ENCODE measurements around the gene PALM3. TPM values are rescaled to one million over a fixed set of nuclear protein-coding genes. Genes with fewer than 3 reads are reported as not detected.

The PALM3 gene
- total RNA-seq, 2 donors from 2014 or later, result not detected

GRCh38 chr19:14081797-14082674 is 20.2 kb upstream of the PALM3 start:
- Mint-ChIP-seq H3K27me3 (no peaks in the 10 kb centered on the region), H3K27ac (peak overlapping the region; percentile 90), H3K36me3 (ENCODE audit: low read depth) (no peaks in the 10 kb centered on the region), H3K4me1 (peaks cover 17% of the 10 kb centered on the region), H3K4me3 (peak overlapping the region; percentile 93)
- ATAC-seq (peak; percentile 40), DNase-seq (peak; percentile 23 to 35 (median 29))
- H3K9me3 ChIP-seq (ENCODE audit: control insufficient read depth, low read length, poor library complexity, severe bottlenecking), result no peaks in the 10 kb centered on the region

- Mint-ChIP-seq H3K36me3 (ENCODE audit: low read depth) (no peaks in the 10 kb centered on the region), H3K27ac (peak overlapping the region; percentile 90), H3K4me1 (peaks cover 17% of the 10 kb centered on the region), H3K4me3 (peak overlapping the region; percentile 93), H3K27me3 (no peaks in the 10 kb centered on the region)
- peak; percentile 93 for ATAC-seq
- no peaks in the 10 kb centered on the region for H3K9me3 ChIP-seq (ENCODE audit: control insufficient read depth, low read length, poor library complexity, severe bottlenecking)
- peak; percentile 93 to 99 (median 97) for DNase-seq
These were observed 19.3 kb upstream of the PALM3 start for GRCh38 chr19:14080887-14081796.

- no peak overlapping the region for H3K4me3 Mint-ChIP-seq
- DNase-seq (no peak), ATAC-seq (no peak)
- H3K27ac Mint-ChIP-seq, result no peak overlapping the region
- H3K4me1 Mint-ChIP-seq, result peaks cover 28% of the 10 kb centered on the region
- no peaks in the 10 kb centered on the region for H3K36me3 Mint-ChIP-seq (ENCODE audit: low read depth)
- H3K9me3 ChIP-seq (ENCODE audit: control insufficient read depth, low read length, poor library complexity, severe bottlenecking), result no peaks in the 10 kb centered on the region
- H3K27me3 Mint-ChIP-seq, result no peaks in the 10 kb centered on the region
These were observed 16.5 kb upstream of the PALM3 start for GRCh38 chr19:14078411-14078810.

GRCh38 chr19:14073925-14074838 is 12.3 kb upstream of the PALM3 start:
- no peaks in the 10 kb centered on the region for H3K27me3 Mint-ChIP-seq
- ATAC-seq (peak; percentile 11), DNase-seq (no peak)
- no peaks in the 10 kb centered on the region for H3K9me3 ChIP-seq (ENCODE audit: control insufficient read depth, low read length, poor library complexity, severe bottlenecking)
- peaks cover 16% of the 10 kb centered on the region for H3K4me1 Mint-ChIP-seq
- no peaks in the 10 kb centered on the region for H3K36me3 Mint-ChIP-seq (ENCODE audit: low read depth)
- H3K4me3 Mint-ChIP-seq, result peak overlapping the region; percentile 97
- peak overlapping the region; percentile 95 for H3K27ac Mint-ChIP-seq

- H3K9me3 ChIP-seq (ENCODE audit: control insufficient read depth, low read length, poor library complexity, severe bottlenecking), result no peaks in the 10 kb centered on the region
- Mint-ChIP-seq H3K4me3 (peak overlapping the region; percentile 97), H3K4me1 (peaks cover 16% of the 10 kb centered on the region), H3K36me3 (ENCODE audit: low read depth) (no peaks in the 10 kb centered on the region), H3K27me3 (no peaks in the 10 kb centered on the region), H3K27ac (peak overlapping the region; percentile 95)
- DNase-seq (peak; percentile 70 to 84 (median 72)), ATAC-seq (peak; percentile 81)
These were observed 11.5 kb upstream of the PALM3 start for GRCh38 chr19:14073261-14073924.

GRCh38 chr19:14072535-14073260 is 10.8 kb upstream of the PALM3 start, which contains the start of gene MISP3:
MISP3 (plus strand) TSS chr19:14072786; CDS start chr19:14073310, 524 bp downstream.
- ATAC-seq (no peak), DNase-seq (peak in 2 of 3 donors; percentile 15 to 29)
- H3K27ac Mint-ChIP-seq, result peak within 1 kb of the TSS; percentile 95
- H3K4me1 Mint-ChIP-seq, result peaks cover 16% of the 10 kb centered on the region
- no peaks in the 10 kb centered on the region for H3K9me3 ChIP-seq (ENCODE audit: control insufficient read depth, low read length, poor library complexity, severe bottlenecking)
- no peaks in the 10 kb centered on the region for H3K36me3 Mint-ChIP-seq (ENCODE audit: low read depth)
- no peaks in the 10 kb centered on the region for H3K27me3 Mint-ChIP-seq
- H3K4me3 Mint-ChIP-seq, result peak within 1 kb of the TSS; percentile 97

GRCh38 chr19:14070268-14071050 is 8.6 kb upstream of the PALM3 start:
- ATAC-seq (no peak), DNase-seq (no peak)
- no peaks in the 10 kb centered on the region for H3K36me3 Mint-ChIP-seq (ENCODE audit: low read depth)
- H3K27ac Mint-ChIP-seq, result no peak overlapping the region
- H3K27me3 Mint-ChIP-seq, result peaks cover 7% of the 10 kb centered on the region
- no peaks in the 10 kb centered on the region for H3K9me3 ChIP-seq (ENCODE audit: control insufficient read depth, low read length, poor library complexity, severe bottlenecking)
- H3K4me3 Mint-ChIP-seq, result peak overlapping the region; percentile 58
- H3K4me1 Mint-ChIP-seq, result peaks cover 18% of the 10 kb centered on the region

- H3K9me3 ChIP-seq (ENCODE audit: control insufficient read depth, low read length, poor library complexity, severe bottlenecking), result no peaks in the 10 kb centered on the region
- H3K27ac Mint-ChIP-seq, result no peak overlapping the region
- H3K36me3 Mint-ChIP-seq (ENCODE audit: low read depth), result no peaks in the 10 kb centered on the region
- H3K4me3 Mint-ChIP-seq, result no peak overlapping the region
- no peak for ATAC-seq
- peaks cover 11% of the 10 kb centered on the region for H3K27me3 Mint-ChIP-seq
- DNase-seq, result no peak
- H3K4me1 Mint-ChIP-seq, result peaks cover 4% of the 10 kb centered on the region
These were observed 4.3 kb upstream of the PALM3 start for GRCh38 chr19:14066134-14066533.

GRCh38 chr19:14063105-14063504 is 1.2 kb upstream of the PALM3 start:
- Mint-ChIP-seq H3K27ac (no peak overlapping the region), H3K27me3 (peaks cover 29% of the 10 kb centered on the region), H3K4me1 (peaks cover 14% of the 10 kb centered on the region), H3K4me3 (no peak overlapping the region), H3K36me3 (ENCODE audit: low read depth) (no peaks in the 10 kb centered on the region)
- no peaks in the 10 kb centered on the region for H3K9me3 ChIP-seq (ENCODE audit: control insufficient read depth, low read length, poor library complexity, severe bottlenecking)
- ATAC-seq (no peak), DNase-seq (no peak)

- no peak overlapping the region for H3K4me3 Mint-ChIP-seq
- no peak overlapping the region for H3K27ac Mint-ChIP-seq
- ATAC-seq (no peak), DNase-seq (no peak)
- H3K27me3 Mint-ChIP-seq, result peaks cover 32% of the 10 kb centered on the region
- no peaks in the 10 kb centered on the region for H3K36me3 Mint-ChIP-seq (ENCODE audit: low read depth)
- no peaks in the 10 kb centered on the region for H3K9me3 ChIP-seq (ENCODE audit: control insufficient read depth, low read length, poor library complexity, severe bottlenecking)
- H3K4me1 Mint-ChIP-seq, result peaks cover 19% of the 10 kb centered on the region
These were observed 631 bp upstream of the PALM3 start for GRCh38 chr19:14062558-14062855.

GRCh38 chr19:14061081-14061749 is 661 bp downstream of the PALM3 start:
- H3K9me3 ChIP-seq (ENCODE audit: control insufficient read depth, low read length, poor library complexity, severe bottlenecking), result no peaks in the 10 kb centered on the region
- Mint-ChIP-seq H3K36me3 (ENCODE audit: low read depth) (no peaks in the 10 kb centered on the region), H3K4me1 (peaks cover 17% of the 10 kb centered on the region), H3K27ac (no peak overlapping the region), H3K27me3 (peaks cover 26% of the 10 kb centered on the region), H3K4me3 (no peak overlapping the region)
- DNase-seq, result no peak
- no peak for ATAC-seq

Measured in T-helper 17 cell (primary cell).